Measurements from ENCODE around the gene SPG11.

Gene SPG11

GRCh38 chr15:44656298-44656697, 7.2 kb downstream of the SPG11 start:
- H3K4me3 ChIP-seq (ENCODE audit: low read length in 2 of 2): no peak overlapping the region
- peaks cover 9 to 87% of the 10 kb centered on the region in 2 donors for H3K36me3 ChIP-seq (replicated peaks in 1 of 2; ENCODE audit: control insufficient read depth in 2 of 2, insufficient read depth in 2 of 2, low read length in 2 of 2)
- no CpG with 5 or more reads among the region's 1 CpG for WGBS, 2 donors (ENCODE audit: extremely low coverage in 2 of 2, insufficient read length in 2 of 2, insufficient replicate concordance in 1 of 2)

GRCh38 chr15:44654858-44655257, 8.6 kb downstream of the SPG11 start:
- Histone ChIP-seq H3K14ac (ENCODE audit: low read length) (no peak overlapping the region), H3K27ac (replicated peaks; ENCODE audit: low read length) (no peak overlapping the region), H3K9ac (ENCODE audit: low read depth, low read length, poor library complexity) (no peak overlapping the region), H4K91ac (ENCODE audit: low read depth, low read length, poor library complexity) (no peak overlapping the region), H2BK12ac (ENCODE audit: low read length) (no peak overlapping the region), H2BK15ac (ENCODE audit: low read length) (no peak overlapping the region), H3K36me3 (replicated peaks in 1 of 2; ENCODE audit: control insufficient read depth in 2 of 2, insufficient read depth in 2 of 2, low read length in 2 of 2) (peaks cover 10 to 92% of the 10 kb centered on the region in 2 donors), H3K4ac (ENCODE audit: low read length) (no peak overlapping the region), H3K4me2 (ENCODE audit: insufficient read depth, low read length, poor library complexity, severe bottlenecking) (no peak overlapping the region), H4K8ac (ENCODE audit: low read depth, low read length) (no peak overlapping the region), H2BK120ac (ENCODE audit: low read depth, low read length) (no peak overlapping the region), H3K23ac (ENCODE audit: low read depth, low read length, poor library complexity) (no peak overlapping the region), H3K79me1 (ENCODE audit: low read depth, low read length) (no peaks in the 10 kb centered on the region), H2AK5ac (ENCODE audit: low read depth, low read length) (no peak overlapping the region), H2AFZ (ENCODE audit: low read length) (no peak overlapping the region), H3K4me3 (ENCODE audit: low read length in 2 of 2) (no peak overlapping the region), H3K18ac (ENCODE audit: low read length) (no peak overlapping the region), H3K27me3 (ENCODE audit: control insufficient read depth in 3 of 3, insufficient read depth in 3 of 3, low read depth in 1 of 3, low read length in 3 of 3) (no peaks in the 10 kb centered on the region), H2BK5ac (ENCODE audit: low read length) (no peak overlapping the region), H3K4me1 (ENCODE audit: control insufficient read depth in 2 of 2, insufficient read depth in 1 of 2, low read depth in 1 of 2, low read length in 2 of 2) (no peaks in the 10 kb centered on the region), H3K9me3 (replicated peaks in 1 of 2; ENCODE audit: control insufficient read depth in 2 of 2, insufficient read depth in 1 of 2, low read depth in 1 of 2, low read length in 2 of 2) (no peaks in the 10 kb centered on the region)
- no peak for DNase-seq (ENCODE audit: low spot score)
- no CpG with 5 or more reads among the region's 6 CpGs for WGBS, 2 donors (ENCODE audit: extremely low coverage in 2 of 2, insufficient read length in 2 of 2, insufficient replicate concordance in 1 of 2)

More at GRCh38 chr15:44656298-44656697, 7.2 kb downstream of the SPG11 start:
- no peak overlapping the region for H3K27ac ChIP-seq (replicated peaks; ENCODE audit: low read length)
- no peak overlapping the region for H4K8ac ChIP-seq (ENCODE audit: low read depth, low read length)
- no peak for DNase-seq (ENCODE audit: low spot score)
- H3K27me3 ChIP-seq (ENCODE audit: control insufficient read depth in 3 of 3, insufficient read depth in 3 of 3, low read depth in 1 of 3, low read length in 3 of 3): no peaks in the 10 kb centered on the region
- no peak overlapping the region for H3K14ac ChIP-seq (ENCODE audit: low read length)
- no peak overlapping the region for H2BK120ac ChIP-seq (ENCODE audit: low read depth, low read length)
- H2AK5ac ChIP-seq (ENCODE audit: low read depth, low read length): no peak overlapping the region
- no peak overlapping the region for H2AFZ ChIP-seq (ENCODE audit: low read length)
- H3K4me1 ChIP-seq (ENCODE audit: control insufficient read depth in 2 of 2, insufficient read depth in 1 of 2, low read depth in 1 of 2, low read length in 2 of 2): no peaks in the 10 kb centered on the region
- no peak overlapping the region for H3K23ac ChIP-seq (ENCODE audit: low read depth, low read length, poor library complexity)
- no peak overlapping the region for H3K4me2 ChIP-seq (ENCODE audit: insufficient read depth, low read length, poor library complexity, severe bottlenecking)
- H2BK5ac ChIP-seq (ENCODE audit: low read length): no peak overlapping the region
- H2BK15ac ChIP-seq (ENCODE audit: low read length): no peak overlapping the region
- H3K9ac ChIP-seq (ENCODE audit: low read depth, low read length, poor library complexity): no peak overlapping the region
- H4K91ac ChIP-seq (ENCODE audit: low read depth, low read length, poor library complexity): no peak overlapping the region
- no peaks in the 10 kb centered on the region for H3K9me3 ChIP-seq (replicated peaks in 1 of 2; ENCODE audit: control insufficient read depth in 2 of 2, insufficient read depth in 1 of 2, low read depth in 1 of 2, low read length in 2 of 2)
- H3K18ac ChIP-seq (ENCODE audit: low read length): no peak overlapping the region
- H3K4ac ChIP-seq (ENCODE audit: low read length): no peak overlapping the region
- H2BK12ac ChIP-seq (ENCODE audit: low read length): no peak overlapping the region
- no peaks in the 10 kb centered on the region for H3K79me1 ChIP-seq (ENCODE audit: low read depth, low read length)

- Histone ChIP-seq H3K4me3 (ENCODE audit: low read length in 2 of 2) (no peak overlapping the region), H2BK15ac (ENCODE audit: low read length) (no peak overlapping the region), H3K27ac (replicated peaks; ENCODE audit: low read length) (no peak overlapping the region), H2BK120ac (ENCODE audit: low read depth, low read length) (no peak overlapping the region), H3K9me3 (replicated peaks in 1 of 2; ENCODE audit: control insufficient read depth in 2 of 2, insufficient read depth in 1 of 2, low read depth in 1 of 2, low read length in 2 of 2) (peaks cover 0 to 14% of the 10 kb centered on the region in 2 donors), H3K9ac (ENCODE audit: low read depth, low read length, poor library complexity) (no peak overlapping the region), H2AK5ac (ENCODE audit: low read depth, low read length) (no peak overlapping the region), H3K4me2 (ENCODE audit: insufficient read depth, low read length, poor library complexity, severe bottlenecking) (no peak overlapping the region), H2BK5ac (ENCODE audit: low read length) (no peak overlapping the region), H3K23ac (ENCODE audit: low read depth, low read length, poor library complexity) (no peak overlapping the region), H3K4ac (ENCODE audit: low read length) (no peak overlapping the region), H3K18ac (ENCODE audit: low read length) (no peak overlapping the region), H3K27me3 (ENCODE audit: control insufficient read depth in 3 of 3, insufficient read depth in 3 of 3, low read depth in 1 of 3, low read length in 3 of 3) (no peaks in the 10 kb centered on the region), H3K36me3 (replicated peaks in 1 of 2; ENCODE audit: control insufficient read depth in 2 of 2, insufficient read depth in 2 of 2, low read length in 2 of 2) (peaks cover 9 to 81% of the 10 kb centered on the region in 2 donors), H3K79me1 (ENCODE audit: low read depth, low read length) (no peaks in the 10 kb centered on the region), H4K8ac (ENCODE audit: low read depth, low read length) (no peak overlapping the region), H3K4me1 (ENCODE audit: control insufficient read depth in 2 of 2, insufficient read depth in 1 of 2, low read depth in 1 of 2, low read length in 2 of 2) (no peaks in the 10 kb centered on the region), H4K91ac (ENCODE audit: low read depth, low read length, poor library complexity) (no peak overlapping the region), H2BK12ac (ENCODE audit: low read length) (no peak overlapping the region), H3K14ac (ENCODE audit: low read length) (no peak overlapping the region), H2AFZ (ENCODE audit: low read length) (no peak overlapping the region)
- no peak for DNase-seq (ENCODE audit: low spot score)
Measured at GRCh38 chr15:44647637-44648036, 15.8 kb downstream of the SPG11 start.

GRCh38 chr15:44647036-44647435, 16.4 kb downstream of the SPG11 start:
- no CpG with 5 or more reads among the region's 1 CpG for WGBS, 2 donors (ENCODE audit: extremely low coverage in 2 of 2, insufficient read length in 2 of 2, insufficient replicate concordance in 1 of 2)
- no peak overlapping the region for H3K23ac ChIP-seq (ENCODE audit: low read depth, low read length, poor library complexity)

More at GRCh38 chr15:44647036-44647435, 16.4 kb downstream of the SPG11 start:
- no peak overlapping the region for H3K4me3 ChIP-seq (ENCODE audit: low read length in 2 of 2)
- no peak overlapping the region for H2BK5ac ChIP-seq (ENCODE audit: low read length)
- no peak overlapping the region for H3K14ac ChIP-seq (ENCODE audit: low read length)
- no peak overlapping the region for H2BK15ac ChIP-seq (ENCODE audit: low read length)
- H3K4me1 ChIP-seq (ENCODE audit: control insufficient read depth in 2 of 2, insufficient read depth in 1 of 2, low read depth in 1 of 2, low read length in 2 of 2): no peaks in the 10 kb centered on the region
- no peak overlapping the region for H3K4ac ChIP-seq (ENCODE audit: low read length)
- H2BK12ac ChIP-seq (ENCODE audit: low read length): no peak overlapping the region
- peaks cover 9 to 77% of the 10 kb centered on the region in 2 donors for H3K36me3 ChIP-seq (replicated peaks in 1 of 2; ENCODE audit: control insufficient read depth in 2 of 2, insufficient read depth in 2 of 2, low read length in 2 of 2)
- no peak for DNase-seq (ENCODE audit: low spot score)
- H3K27ac ChIP-seq (replicated peaks; ENCODE audit: low read length): no peak overlapping the region
- H3K9me3 ChIP-seq (replicated peaks in 1 of 2; ENCODE audit: control insufficient read depth in 2 of 2, insufficient read depth in 1 of 2, low read depth in 1 of 2, low read length in 2 of 2): peaks cover 0 to 14% of the 10 kb centered on the region in 2 donors
- H3K27me3 ChIP-seq (ENCODE audit: control insufficient read depth in 3 of 3, insufficient read depth in 3 of 3, low read depth in 1 of 3, low read length in 3 of 3): no peaks in the 10 kb centered on the region
- H2BK120ac ChIP-seq (ENCODE audit: low read depth, low read length): no peak overlapping the region
- no peak overlapping the region for H2AFZ ChIP-seq (ENCODE audit: low read length)
- no peak overlapping the region for H4K91ac ChIP-seq (ENCODE audit: low read depth, low read length, poor library complexity)
- H4K8ac ChIP-seq (ENCODE audit: low read depth, low read length): no peak overlapping the region
- no peak overlapping the region for H2AK5ac ChIP-seq (ENCODE audit: low read depth, low read length)
- H3K4me2 ChIP-seq (ENCODE audit: insufficient read depth, low read length, poor library complexity, severe bottlenecking): no peak overlapping the region
- no peaks in the 10 kb centered on the region for H3K79me1 ChIP-seq (ENCODE audit: low read depth, low read length)
- H3K9ac ChIP-seq (ENCODE audit: low read depth, low read length, poor library complexity): no peak overlapping the region
- no peak overlapping the region for H3K18ac ChIP-seq (ENCODE audit: low read length)
